HL-60 (cell line): ENCODE results near the gene SELENOT.

Source experiments
- DNase-seq, 2 experiments: peaks; one replicate each; pipeline ENCODE4 v3.0.0-alpha.2; 2010 to 2020; ENCODE audit warnings: low read depth in 1 of 2, low spot score in 1 of 2
- H3K27ac ChIP-seq: fragments of 250-450 bp; sonication (Bioruptor Pico); replicated peaks from 2 replicates; pipeline ENCODE4 v1.5.1; 2020; ENCODE audit warnings: mild to moderate bottlenecking, moderate library complexity
- H3K27me3 ChIP-seq: fragments of 250-450 bp; sonication (Bioruptor Pico); 2 replicates; pipeline ENCODE4 v1.5.1; 2021; ENCODE audit warnings: mild to moderate bottlenecking, moderate library complexity; ENCODE audit not compliant: insufficient read depth, poor library complexity, severe bottlenecking
- H3K4me3 ChIP-seq: replicated peaks from 2 replicates; pipeline ENCODE4 v1.5.1; 2011; ENCODE audit warnings: mild to moderate bottlenecking, control low read depth, low read length; ENCODE audit not compliant: insufficient read depth
- CTCF ChIP-seq: IDR thresholded peaks from one replicate; pipeline ENCODE4 v1.5.1; 2011; ENCODE audit warnings: low read length, control low read depth, inconsistent platforms; ENCODE audit not compliant: insufficient read depth
- GABPA ChIP-seq: IDR thresholded peaks from 2 replicates; pipeline ENCODE4 v1.6.1; 2012; ENCODE audit warnings: low read depth
- POLR2AphosphoS5 ChIP-seq: IDR thresholded peaks from 2 replicates; pipeline ENCODE4 v1.6.1; 2012; ENCODE audit warnings: low read depth
- REST ChIP-seq: IDR thresholded peaks from 2 replicates; pipeline ENCODE4 v1.6.1; 2012; ENCODE audit warnings: low read depth; ENCODE audit not compliant: insufficient replicate concordance
- SPI1 ChIP-seq: IDR thresholded peaks from 2 replicates; pipeline ENCODE4 v1.6.1; 2012; ENCODE audit warnings: low read depth, mild to moderate bottlenecking, borderline replicate concordance

The SELENOT gene

GRCh38 chr3:150577855-150578254, 25.3 kb upstream of the SELENOT start:
- TF ChIP-seq REST, result no peak
- no peak overlapping the region for H3K4me3 ChIP-seq
- H3K27ac ChIP-seq, result no peak overlapping the region
- no peaks in the 10 kb centered on the region for H3K27me3 ChIP-seq
- DNase-seq, result no peak

- no peak overlapping the region for H3K27ac ChIP-seq
- H3K4me3 ChIP-seq, result no peak overlapping the region
- no peak for TF ChIP-seq SPI1
- no peak for TF ChIP-seq POLR2AphosphoS5
- no peak for TF ChIP-seq CTCF
- no peak for TF ChIP-seq REST
- no peak for TF ChIP-seq GABPA
- H3K27me3 ChIP-seq, result no peaks in the 10 kb centered on the region
- DNase-seq, result no peak
Observed at GRCh38 chr3:150581174-150581573, 21.9 kb upstream of the SELENOT start.

- no peak for DNase-seq
- Histone ChIP-seq H3K27me3 (no peaks in the 10 kb centered on the region), H3K4me3 (no peak overlapping the region), H3K27ac (no peak overlapping the region)
- TF ChIP-seq GABPA (no peak), CTCF (no peak), POLR2AphosphoS5 (no peak), REST (no peak), SPI1 (no peak)
Observed at GRCh38 chr3:150582620-150583019, 20.5 kb upstream of the SELENOT start.

- no peak for DNase-seq
- H3K4me3 ChIP-seq, result no peak overlapping the region
- TF ChIP-seq CTCF (no peak), POLR2AphosphoS5 (no peak), GABPA (no peak), REST (no peak), SPI1 (no peak)
- H3K27me3 ChIP-seq, result no peaks in the 10 kb centered on the region
- no peak overlapping the region for H3K27ac ChIP-seq
Observed at GRCh38 chr3:150583028-150583427, 20.1 kb upstream of the SELENOT start.
